ENCODE results near the gene PHYH. TPM values are rescaled to one million over a fixed set of nuclear protein-coding genes. Genes with fewer than 3 reads are reported as not detected.
A peak's percentile ranks its signal among the peaks of the same experiment; 100 is the strongest.

The PHYH gene
- total and polyA plus RNA-seq, 2 donors (not counting 1 experiment from before 2014, with no cell fraction given): 21.8 to 31.5 TPM

- no peaks in the 10 kb centered on the region for H3K36me3 ChIP-seq (ENCODE audit: control insufficient read depth, insufficient read depth, low read length)
- H3K27ac ChIP-seq (ENCODE audit: insufficient read depth, low read length): no peak overlapping the region
- no peak overlapping the region for H3K4me2 ChIP-seq (ENCODE audit: extremely low read depth, insufficient read depth, low read length)
- H3K9me3 ChIP-seq (ENCODE audit: control insufficient read depth, insufficient read depth, low read depth, low read length): no peaks in the 10 kb centered on the region
- H4K20me1 ChIP-seq (ENCODE audit: control insufficient read depth, extremely low read depth, insufficient read depth, low read length): no peaks in the 10 kb centered on the region
- H3K4me1 ChIP-seq (ENCODE audit: control insufficient read depth, extremely low read depth, insufficient read depth, low read length): no peaks in the 10 kb centered on the region
- TF ChIP-seq EZH2 (IDR thresholded peaks at IDR 0.05; ENCODE audit: low read length, missing control alignments): no peak
- no peak for TF ChIP-seq CTCF (conservative IDR thresholded peaks at IDR 0.05 in 1 of 2, IDR thresholded peaks at IDR 0.05 in 1 of 2; ENCODE audit: low read depth in 1 of 2, low read length in 2 of 2)
- H3K4me3 ChIP-seq (replicated peaks in 1 of 4; ENCODE audit: control extremely low read depth in 1 of 4, insufficient read depth in 1 of 4, low read depth in 3 of 4, low read length in 4 of 4): no peak overlapping the region
- no peak for DNase-seq (ENCODE audit: low read depth in 2 of 2)
- H3K27me3 ChIP-seq (ENCODE audit: control insufficient read depth, insufficient read depth, low read length): no peaks in the 10 kb centered on the region
- H2AFZ ChIP-seq (ENCODE audit: low read length): no peak overlapping the region
- H3K9ac ChIP-seq (ENCODE audit: insufficient read depth, low read length): no peak overlapping the region
- H3K79me2 ChIP-seq (ENCODE audit: control insufficient read depth, insufficient read depth, low read length): no peaks in the 10 kb centered on the region
These were observed 5.1 kb downstream of the PHYH start for GRCh38 chr10:13294784-13295183.

- Histone ChIP-seq H3K9me3 (ENCODE audit: control insufficient read depth, insufficient read depth, low read depth, low read length) (no peaks in the 10 kb centered on the region), H3K36me3 (ENCODE audit: control insufficient read depth, insufficient read depth, low read length) (no peaks in the 10 kb centered on the region), H3K4me3 (replicated peaks in 1 of 4; ENCODE audit: control extremely low read depth in 1 of 4, insufficient read depth in 1 of 4, low read depth in 3 of 4, low read length in 4 of 4) (no peak overlapping the region), H4K20me1 (ENCODE audit: control insufficient read depth, extremely low read depth, insufficient read depth, low read length) (no peaks in the 10 kb centered on the region), H3K27ac (ENCODE audit: insufficient read depth, low read length) (no peak overlapping the region), H3K9ac (ENCODE audit: insufficient read depth, low read length) (no peak overlapping the region), H3K4me2 (ENCODE audit: extremely low read depth, insufficient read depth, low read length) (no peak overlapping the region), H3K79me2 (ENCODE audit: control insufficient read depth, insufficient read depth, low read length) (no peaks in the 10 kb centered on the region), H2AFZ (ENCODE audit: low read length) (no peak overlapping the region), H3K4me1 (ENCODE audit: control insufficient read depth, extremely low read depth, insufficient read depth, low read length) (no peaks in the 10 kb centered on the region), H3K27me3 (ENCODE audit: control insufficient read depth, insufficient read depth, low read length) (no peaks in the 10 kb centered on the region)
- TF ChIP-seq CTCF (conservative IDR thresholded peaks at IDR 0.05 in 1 of 2, IDR thresholded peaks at IDR 0.05 in 1 of 2; ENCODE audit: low read depth in 1 of 2, low read length in 2 of 2): no peak
- TF ChIP-seq EZH2 (IDR thresholded peaks at IDR 0.05; ENCODE audit: low read length, missing control alignments): no peak
- DNase-seq (ENCODE audit: low read depth in 2 of 2): no peak
These were observed 7.8 kb downstream of the PHYH start for GRCh38 chr10:13291821-13292773.

- no peak overlapping the region for H3K4me3 ChIP-seq (replicated peaks in 1 of 4; ENCODE audit: control extremely low read depth in 1 of 4, insufficient read depth in 1 of 4, low read depth in 3 of 4, low read length in 4 of 4)
- H3K79me2 ChIP-seq (ENCODE audit: control insufficient read depth, insufficient read depth, low read length): no peaks in the 10 kb centered on the region
- H3K4me1 ChIP-seq (ENCODE audit: control insufficient read depth, extremely low read depth, insufficient read depth, low read length): no peaks in the 10 kb centered on the region
- no peaks in the 10 kb centered on the region for H4K20me1 ChIP-seq (ENCODE audit: control insufficient read depth, extremely low read depth, insufficient read depth, low read length)
- no peak overlapping the region for H3K27ac ChIP-seq (ENCODE audit: insufficient read depth, low read length)
- DNase-seq (ENCODE audit: low read depth in 2 of 2): peak in 1 of 2 donors; percentile 56
- H3K27me3 ChIP-seq (ENCODE audit: control insufficient read depth, insufficient read depth, low read length): no peaks in the 10 kb centered on the region
- no peak overlapping the region for H2AFZ ChIP-seq (ENCODE audit: low read length)
- TF ChIP-seq EZH2 (IDR thresholded peaks at IDR 0.05; ENCODE audit: low read length, missing control alignments) (no peak), CTCF (conservative IDR thresholded peaks at IDR 0.05 in 1 of 2, IDR thresholded peaks at IDR 0.05 in 1 of 2; ENCODE audit: low read depth in 1 of 2, low read length in 2 of 2) (no peak)
- H3K4me2 ChIP-seq (ENCODE audit: extremely low read depth, insufficient read depth, low read length): no peak overlapping the region
- H3K36me3 ChIP-seq (ENCODE audit: control insufficient read depth, insufficient read depth, low read length): no peaks in the 10 kb centered on the region
- no peaks in the 10 kb centered on the region for H3K9me3 ChIP-seq (ENCODE audit: control insufficient read depth, insufficient read depth, low read depth, low read length)
- H3K9ac ChIP-seq (ENCODE audit: insufficient read depth, low read length): no peak overlapping the region
These were observed 8.8 kb downstream of the PHYH start for GRCh38 chr10:13291061-13291460.
